GM12872 (cell line): Measurements from ENCODE around the gene SDK1.

Experiments used
- TF ChIP-seq, protein P1 (sequence below): IDR thresholded peaks from 3 replicates; pipeline ENCODE4 v1.5.1; 2011; ENCODE audit warnings: low read depth, mild to moderate bottlenecking, low read length, moderate library complexity; ENCODE audit not compliant: insufficient read depth

SDK1 gene

DNA sequence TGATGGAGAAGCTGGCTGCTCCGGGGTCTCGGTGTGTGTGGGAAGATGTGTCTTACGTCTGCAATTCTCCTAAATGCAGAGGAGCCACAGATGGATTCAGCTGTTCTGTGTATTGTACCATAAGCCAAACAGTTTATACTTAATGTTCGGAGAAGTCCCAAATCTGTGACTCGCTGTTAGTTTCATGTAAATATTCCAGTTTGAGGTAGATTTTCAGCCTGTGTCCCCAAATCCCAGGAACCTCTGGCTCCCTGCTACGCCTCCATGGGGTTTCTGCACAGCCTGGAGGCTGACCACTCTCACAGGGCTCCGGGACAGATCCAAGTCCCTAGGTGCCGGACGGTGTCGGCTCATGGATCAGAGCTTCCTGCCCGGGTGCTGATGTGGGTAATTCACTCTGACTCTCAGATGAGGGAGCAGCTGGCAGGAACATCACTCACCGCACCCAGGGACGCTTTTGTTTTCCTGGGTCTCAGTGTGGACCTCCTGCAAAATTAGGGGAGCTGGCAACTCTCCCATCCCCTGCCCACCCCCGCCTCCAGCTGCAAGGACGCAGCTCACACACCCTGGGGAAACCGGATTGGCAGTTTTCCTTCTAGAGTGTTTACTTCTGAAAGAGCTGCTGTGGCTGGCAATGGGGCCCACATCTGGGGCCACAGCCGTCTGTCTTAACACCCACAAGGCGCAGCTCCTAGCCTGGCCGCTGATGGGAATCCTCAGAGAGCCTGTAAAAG lies 960.0 kb downstream of the SDK1 start:
- TF ChIP-seq, protein P1, sequence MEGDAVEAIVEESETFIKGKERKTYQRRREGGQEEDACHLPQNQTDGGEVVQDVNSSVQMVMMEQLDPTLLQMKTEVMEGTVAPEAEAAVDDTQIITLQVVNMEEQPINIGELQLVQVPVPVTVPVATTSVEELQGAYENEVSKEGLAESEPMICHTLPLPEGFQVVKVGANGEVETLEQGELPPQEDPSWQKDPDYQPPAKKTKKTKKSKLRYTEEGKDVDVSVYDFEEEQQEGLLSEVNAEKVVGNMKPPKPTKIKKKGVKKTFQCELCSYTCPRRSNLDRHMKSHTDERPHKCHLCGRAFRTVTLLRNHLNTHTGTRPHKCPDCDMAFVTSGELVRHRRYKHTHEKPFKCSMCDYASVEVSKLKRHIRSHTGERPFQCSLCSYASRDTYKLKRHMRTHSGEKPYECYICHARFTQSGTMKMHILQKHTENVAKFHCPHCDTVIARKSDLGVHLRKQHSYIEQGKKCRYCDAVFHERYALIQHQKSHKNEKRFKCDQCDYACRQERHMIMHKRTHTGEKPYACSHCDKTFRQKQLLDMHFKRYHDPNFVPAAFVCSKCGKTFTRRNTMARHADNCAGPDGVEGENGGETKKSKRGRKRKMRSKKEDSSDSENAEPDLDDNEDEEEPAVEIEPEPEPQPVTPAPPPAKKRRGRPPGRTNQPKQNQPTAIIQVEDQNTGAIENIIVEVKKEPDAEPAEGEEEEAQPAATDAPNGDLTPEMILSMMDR: no peak

- TF ChIP-seq, protein P1: no peak
Measured at GRCh38 chr7:4261601-4261960, 960.5 kb downstream of the SDK1 start.

DNA sequence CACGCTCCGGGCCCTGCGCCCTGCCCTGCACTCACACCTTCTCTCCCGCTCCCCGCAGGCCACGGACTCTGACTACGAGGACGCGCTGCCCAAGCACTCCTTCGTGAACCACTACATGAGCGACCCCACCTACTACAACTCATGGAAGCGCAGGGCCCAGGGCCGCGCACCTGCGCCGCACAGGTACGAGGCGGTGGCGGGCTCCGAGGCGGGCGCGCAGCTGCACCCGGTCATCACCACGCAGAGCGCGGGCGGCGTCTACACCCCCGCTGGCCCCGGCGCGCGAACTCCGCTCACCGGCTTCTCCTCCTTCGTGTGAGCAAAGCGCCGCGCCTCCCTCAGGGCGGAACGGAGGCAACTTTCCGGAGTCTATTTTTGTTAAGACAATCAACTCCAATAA lies 964.0 kb downstream of the SDK1 start:
- TF ChIP-seq, protein P1: no peak

DNA sequence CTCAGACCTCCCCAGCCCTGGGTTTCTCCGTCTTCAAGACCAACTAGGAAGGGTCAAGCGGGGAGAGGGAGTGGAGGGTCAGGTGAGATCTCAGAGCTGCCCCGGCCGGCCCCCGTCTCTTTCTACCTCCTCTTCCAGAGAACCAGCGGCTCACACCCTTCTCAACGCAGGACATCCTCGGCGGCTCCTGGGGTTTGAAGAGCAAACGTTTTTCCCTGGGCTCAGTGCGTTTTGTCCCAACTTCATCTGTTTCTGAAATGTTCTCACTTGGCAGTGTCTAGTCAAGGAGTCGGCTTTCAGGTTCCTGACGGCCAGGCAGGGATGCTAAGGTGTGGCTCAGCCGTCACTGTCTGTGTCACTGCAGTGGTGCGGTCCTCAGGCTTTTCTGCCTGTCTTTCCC lies 964.6 kb downstream of the SDK1 start:
- TF ChIP-seq, protein P1: no peak

GRCh38 chr7:4266270-4267040 lies 965.4 kb downstream of the SDK1 start:
- TF ChIP-seq, protein P1: no peak

- TF ChIP-seq, protein P1: no peak
Measured at GRCh38 chr7:4267341-4268039, 966.4 kb downstream of the SDK1 start.
